Measurements from ENCODE around the gene ALDH1L2.
A peak's percentile ranks its signal among the peaks of the same experiment; 100 is the strongest.
"Not testable (repeated sequence)": the region's sequence is repeated elsewhere in the genome, so short reads cannot be mapped to it uniquely, and the experiment has no call there.

Gene ALDH1L2

GRCh38 chr12:105084251-105085250 lies at the start of gene ALDH1L2:
ALDH1L2 (minus strand) TSS chr12:105084458; CDS start chr12:105084436, 22 bp downstream.
- FAIRE-seq = no peak

- FAIRE-seq = no peak
These were observed 36.3 kb upstream of the ALDH1L2 start for GRCh38 chr12:105120551-105120950.

DNA sequence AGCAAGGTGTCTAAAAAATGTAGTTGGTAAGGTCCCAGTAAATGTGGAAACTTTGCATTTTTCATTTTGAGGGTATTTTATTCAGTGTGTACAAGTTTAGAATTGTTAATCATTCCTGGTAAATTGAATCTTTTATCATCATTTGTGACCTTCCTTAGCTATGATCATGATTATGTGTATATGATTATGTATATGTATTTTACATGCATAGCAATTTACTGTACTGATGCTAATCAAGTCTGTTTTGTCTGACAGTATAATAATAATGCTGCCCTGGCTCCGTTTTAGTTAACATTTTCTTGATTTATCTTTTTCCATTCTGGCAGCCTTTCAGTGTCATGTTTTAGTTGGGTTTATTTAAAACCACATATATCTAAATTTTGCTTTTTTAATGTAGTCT lies 32.7 kb upstream of the ALDH1L2 start:
- FAIRE-seq = no peak

DNA sequence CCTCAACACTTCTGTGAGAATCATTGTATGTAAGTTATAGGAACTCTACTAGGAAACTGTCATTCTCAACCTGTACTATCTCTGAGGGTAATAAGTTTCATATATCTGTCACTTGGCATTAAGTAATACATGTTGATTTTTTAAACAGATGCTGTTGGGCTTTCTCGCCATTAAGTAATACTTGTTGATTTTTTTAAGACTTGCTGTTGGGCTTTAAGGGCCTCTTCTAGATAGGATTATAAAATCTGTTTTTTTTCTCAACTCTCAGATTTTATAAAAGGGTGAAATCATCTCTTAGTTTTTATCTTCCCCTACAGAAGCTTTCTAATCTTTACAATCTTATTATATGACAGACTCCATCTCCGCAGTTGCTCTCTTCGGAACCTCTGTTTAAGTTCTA lies 28.8 kb upstream of the ALDH1L2 start:
- no peak for FAIRE-seq

GRCh38 chr12:105110851-105111250 lies 26.6 kb upstream of the ALDH1L2 start:
- peak; percentile 96 for FAIRE-seq

GRCh38 chr12:105109465-105110212 lies 25.4 kb upstream of the ALDH1L2 start:
- no peak for FAIRE-seq

DNA sequence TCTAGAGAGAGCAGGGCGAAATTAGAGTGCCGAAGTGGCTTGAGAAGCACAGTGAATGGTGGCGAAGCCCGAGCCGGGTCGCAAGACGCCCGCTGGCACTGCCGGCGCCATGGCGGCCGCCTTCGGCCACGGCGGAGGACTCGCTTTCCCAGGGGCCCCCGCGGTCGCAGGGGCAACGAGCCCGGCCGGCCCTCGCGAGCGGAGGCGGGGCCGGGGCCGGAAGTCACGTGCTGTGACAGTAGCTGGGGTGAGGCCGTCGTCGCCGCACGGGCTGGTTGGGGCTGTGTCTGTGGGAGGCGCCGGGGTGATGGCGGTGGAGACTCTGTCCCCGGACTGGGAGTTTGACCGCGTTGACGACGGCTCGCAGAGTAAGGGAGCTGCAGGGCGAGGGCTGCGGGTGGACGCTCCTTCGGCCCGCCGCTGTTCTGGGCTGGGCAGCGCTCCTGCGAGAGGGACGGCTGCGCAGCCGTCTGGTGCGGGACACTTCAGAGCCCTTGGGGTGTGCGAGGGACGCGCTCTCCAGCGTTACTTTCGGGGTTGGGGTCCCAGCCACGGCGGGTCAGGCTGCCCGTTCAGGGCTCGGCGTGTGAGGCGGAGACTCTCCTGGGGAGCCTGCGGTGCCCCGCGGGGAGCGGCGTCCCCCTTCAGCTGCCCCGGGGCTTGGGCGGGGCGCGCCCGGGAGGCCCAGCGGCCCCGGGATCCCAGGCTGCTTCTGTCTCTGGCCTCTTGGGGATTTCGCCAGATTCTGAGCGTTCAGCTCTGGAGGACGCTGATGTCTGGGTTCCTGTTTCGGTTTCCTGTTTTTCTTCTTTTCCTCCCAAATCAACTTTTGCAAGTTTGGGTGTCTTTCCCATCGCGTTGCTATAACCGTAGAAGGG lies 23.5 kb upstream of the ALDH1L2 start, which contains the start of gene WASHC4:
WASHC4 (plus strand) TSS at position 238 of the 878 bp plus-strand sequence; CDS start at position 308, 70 bp downstream.
- peak; percentile 17 for FAIRE-seq

DNA sequence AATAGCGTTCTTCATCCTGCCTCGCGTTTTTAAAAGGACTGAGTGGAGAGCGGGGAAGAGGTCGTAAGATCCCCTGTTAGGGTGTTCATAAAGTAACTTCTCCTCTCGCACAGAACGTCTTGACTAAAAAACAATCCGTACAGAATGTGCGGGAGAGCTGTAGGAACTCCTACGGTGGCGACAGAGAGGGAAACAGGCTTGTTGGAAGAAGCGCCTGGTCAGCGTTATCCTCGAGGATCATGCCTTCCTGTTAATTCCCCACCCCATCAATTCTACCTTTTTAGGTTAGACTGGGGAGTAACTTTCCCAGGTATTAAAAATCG lies 22.9 kb upstream of the ALDH1L2 start:
- FAIRE-seq = peak; percentile 55

DNA sequence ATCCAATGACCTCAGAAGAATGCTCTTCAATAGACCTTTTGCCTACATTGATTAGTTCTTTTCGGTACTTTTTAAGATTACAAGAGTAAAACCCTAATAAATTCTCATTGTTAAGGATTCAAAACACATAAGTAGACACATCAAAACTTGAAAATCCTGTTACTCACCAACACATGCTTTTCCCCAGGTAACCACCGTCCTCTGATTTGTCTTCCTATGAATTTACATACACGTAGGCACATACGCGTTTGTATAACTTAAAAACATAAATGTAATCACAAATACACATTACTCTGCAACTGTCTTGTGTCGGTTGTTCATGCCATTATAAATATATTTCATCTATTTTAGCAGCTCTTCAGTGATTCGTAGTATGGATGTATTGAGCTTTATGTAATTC lies 22.4 kb upstream of the ALDH1L2 start:
- FAIRE-seq = peak; percentile 69

DNA sequence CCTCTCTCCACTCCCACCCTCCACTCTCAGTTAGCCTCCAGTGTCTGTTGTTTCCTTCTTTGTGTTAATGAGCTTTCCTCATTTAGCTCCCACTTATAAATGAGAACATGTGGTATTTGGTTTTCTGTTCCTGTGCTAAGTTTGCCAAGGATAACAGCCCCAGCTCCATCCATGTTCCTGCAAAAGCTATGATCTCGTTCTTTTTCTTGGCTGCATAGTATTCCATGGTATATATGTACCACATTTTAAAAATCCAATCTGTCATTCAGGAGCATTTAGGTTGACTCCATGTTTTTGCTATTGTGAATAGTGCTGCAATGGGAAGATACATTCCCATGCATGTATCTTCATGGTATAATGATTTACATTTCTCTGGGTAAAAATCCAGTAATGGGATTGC lies 20.5 kb upstream of the ALDH1L2 start:
- FAIRE-seq = no peak

GRCh38 chr12:105102673-105103072 lies 18.4 kb upstream of the ALDH1L2 start:
- FAIRE-seq = no peak

DNA sequence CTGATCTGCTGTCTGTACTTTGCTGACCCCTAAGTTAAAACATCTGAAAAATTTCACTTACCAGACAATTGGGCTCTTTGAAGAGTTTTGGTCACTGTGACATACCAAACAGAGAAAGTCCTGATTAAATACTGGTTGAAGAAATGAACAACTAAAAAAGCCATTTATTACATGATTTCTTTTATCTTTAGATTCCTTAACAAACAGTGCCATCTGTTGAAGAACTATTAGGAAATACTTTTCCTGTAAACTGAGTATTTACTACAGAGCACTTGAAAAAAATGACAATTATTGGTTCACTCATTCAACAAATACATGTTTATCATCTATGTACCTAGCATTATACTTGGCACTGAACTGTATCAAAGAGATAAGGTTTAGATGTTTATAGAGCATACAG lies 16.7 kb upstream of the ALDH1L2 start:
- peak; percentile 88 for FAIRE-seq

DNA sequence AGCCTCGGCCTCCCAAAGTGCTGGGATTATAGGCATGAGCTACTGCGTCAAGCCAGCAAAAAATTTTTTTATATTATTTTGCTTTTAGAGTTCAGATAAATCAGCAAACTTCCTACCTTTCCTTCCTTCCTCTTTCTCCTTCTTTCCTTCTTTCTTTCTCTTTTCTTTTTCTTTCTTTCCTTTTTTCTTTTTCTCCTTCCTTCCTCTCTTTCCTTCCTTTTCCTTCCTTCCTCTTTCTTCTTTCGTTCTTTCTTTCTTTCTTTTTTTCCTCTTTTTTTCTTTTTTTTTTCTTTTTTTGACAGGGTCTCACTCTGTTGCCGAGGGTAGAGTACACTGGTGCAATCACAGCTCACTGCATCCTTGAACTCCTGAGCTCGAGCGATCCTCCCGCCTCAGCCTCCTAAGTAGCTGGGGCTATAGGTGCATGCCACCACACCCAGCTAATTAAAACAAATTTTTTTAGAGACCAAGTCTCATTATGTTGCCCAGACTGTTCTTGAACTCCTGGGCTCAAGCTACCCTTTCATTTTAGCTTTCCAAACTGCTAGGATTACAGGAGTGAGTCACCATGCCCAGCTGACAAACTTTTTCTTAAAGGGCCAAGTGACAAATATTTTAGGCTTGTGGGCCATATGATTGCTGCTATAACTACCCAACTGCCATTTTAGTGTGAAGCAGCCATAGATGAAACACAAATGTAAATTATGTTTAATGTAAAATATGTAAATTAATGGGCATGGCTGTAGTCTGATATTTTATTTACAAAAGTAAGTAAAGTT lies 16.1 kb upstream of the ALDH1L2 start:
- no peak for FAIRE-seq

DNA sequence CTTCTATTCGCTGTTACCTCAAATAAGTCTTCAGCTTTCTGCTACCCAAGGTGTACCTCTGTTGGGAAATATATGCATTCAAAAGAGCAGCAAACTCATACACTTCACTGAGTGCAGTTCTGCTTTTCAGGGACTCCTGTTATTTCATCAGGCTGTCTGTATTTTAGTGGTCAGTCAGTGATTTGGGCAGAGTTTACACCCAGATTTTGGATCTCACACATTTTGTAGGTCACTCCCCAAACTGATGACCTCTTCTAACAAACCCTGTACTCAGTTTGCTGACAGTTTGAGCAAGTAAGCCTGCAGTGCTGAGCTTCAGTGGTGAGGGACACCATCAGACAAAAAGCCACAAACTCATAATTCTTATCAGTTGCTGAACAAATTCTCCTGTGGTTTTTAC lies 15.1 kb upstream of the ALDH1L2 start:
- FAIRE-seq = no peak

DNA sequence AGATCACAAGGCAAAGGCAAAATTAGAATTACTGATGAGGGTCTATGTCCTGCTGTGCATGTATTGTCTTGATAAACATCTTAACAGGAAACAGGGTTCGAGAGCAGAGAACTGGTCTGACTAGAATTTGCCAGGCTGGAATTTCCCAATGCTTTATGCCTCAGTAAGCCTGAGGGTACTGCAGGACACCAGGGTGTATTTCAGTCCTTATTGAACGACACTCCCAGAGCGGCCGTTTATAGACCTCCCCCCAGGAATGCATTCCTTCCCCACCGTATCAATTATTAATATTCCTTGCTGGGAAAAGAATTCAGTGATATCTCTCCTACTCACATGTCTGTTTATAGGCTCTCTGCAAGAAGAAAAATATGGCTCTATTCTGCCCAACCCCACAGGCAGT lies 11.1 kb upstream of the ALDH1L2 start:
- not testable (repeated sequence) for FAIRE-seq

DNA sequence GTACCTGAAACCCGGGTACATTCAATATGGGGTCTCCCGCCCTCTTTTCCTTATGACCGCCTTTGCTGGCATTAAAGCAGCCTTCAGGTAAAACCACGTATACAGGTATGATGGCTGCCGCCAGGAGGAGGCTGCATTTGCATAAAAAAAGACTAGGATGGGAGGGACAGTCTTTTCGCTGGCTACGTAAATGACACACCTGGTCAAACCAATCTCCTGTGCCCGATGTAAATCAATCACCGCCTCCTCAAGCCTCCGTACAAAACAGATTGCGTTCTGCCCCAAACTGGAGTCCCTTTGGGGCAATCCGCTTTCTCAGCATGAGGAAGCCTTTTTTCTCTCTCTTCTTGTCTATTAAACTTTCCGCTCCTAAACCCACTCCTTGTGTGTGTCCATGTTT lies 8.1 kb upstream of the ALDH1L2 start:
- FAIRE-seq = no peak

GRCh38 chr12:105091476-105092206 lies 7.4 kb upstream of the ALDH1L2 start:
- no peak for FAIRE-seq

DNA sequence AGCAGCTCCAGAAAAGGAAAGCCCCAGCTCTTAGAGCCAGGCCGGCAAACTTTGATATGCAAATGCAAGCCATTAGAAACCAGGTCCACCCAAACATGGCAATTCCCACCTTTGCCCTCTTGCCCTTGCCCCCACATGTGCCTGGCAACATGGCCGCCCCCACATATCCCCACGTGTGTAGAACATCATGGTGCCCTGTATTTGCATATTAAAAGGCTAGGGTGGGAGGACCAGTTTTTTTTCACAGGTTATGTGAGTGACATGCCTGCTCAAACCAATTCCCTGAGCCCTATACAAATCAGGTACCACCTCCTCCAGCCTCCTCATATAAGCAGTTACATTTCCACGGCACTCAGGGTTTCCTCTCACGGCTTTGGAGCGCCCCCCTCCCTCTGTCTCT lies 6.1 kb upstream of the ALDH1L2 start:
- no peak for FAIRE-seq

GRCh38 chr12:105089817-105090216 lies 5.6 kb upstream of the ALDH1L2 start:
- no peak for FAIRE-seq

GRCh38 chr12:105085501-105085900 lies 1.2 kb upstream of the ALDH1L2 start:
- FAIRE-seq = no peak

- no peak for FAIRE-seq
These were observed 630 bp downstream of the ALDH1L2 start for GRCh38 chr12:105083551-105084105.

Data from islet of Langerhans (tissue), 1 donor.